Measurements from ENCODE around the gene PSMC3IP.
"Not testable (repeated sequence)": the region's sequence is repeated elsewhere in the genome, so short reads cannot be mapped to it uniquely, and the experiment has no call there.

The PSMC3IP gene

DNA sequence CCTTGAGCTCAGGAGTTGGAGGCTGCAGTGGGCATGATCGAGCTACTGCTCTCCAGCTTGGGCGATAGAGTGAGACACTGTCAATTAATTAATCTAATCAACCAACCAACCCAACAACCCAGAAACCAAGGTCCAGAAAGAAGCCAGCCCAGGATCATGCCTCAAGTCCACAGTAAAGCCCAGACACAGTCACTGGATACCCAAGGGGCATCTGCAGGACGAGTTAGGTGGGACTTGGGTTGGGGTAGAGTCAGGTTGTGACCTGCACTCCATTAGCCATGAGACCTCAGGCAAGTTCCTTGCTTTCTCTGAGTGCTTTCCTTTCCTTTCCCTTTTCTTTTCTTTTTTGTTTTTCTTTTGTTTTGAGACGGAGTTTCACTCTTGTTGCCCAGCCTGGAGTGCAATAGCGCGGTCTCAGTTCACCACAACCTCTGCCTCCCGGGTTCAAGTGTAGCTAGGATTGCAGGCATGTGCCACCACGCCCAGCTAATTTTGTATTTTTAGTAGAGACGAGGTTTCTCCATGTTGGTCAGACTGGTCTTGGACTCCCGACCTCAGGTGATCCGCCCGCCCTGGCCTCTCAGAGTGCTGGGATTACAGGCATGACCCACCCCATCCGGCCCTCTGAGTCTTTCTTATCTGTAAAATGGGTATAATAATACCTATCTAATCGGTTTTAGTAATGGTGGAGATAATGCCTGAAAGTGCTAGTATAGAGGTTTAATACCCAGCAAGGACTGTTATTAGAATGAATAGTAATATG lies 28.4 kb downstream of the PSMC3IP start:
- no peak for DNase-seq (ENCODE audit: low spot score)
- TF ChIP-seq, protein P1, sequence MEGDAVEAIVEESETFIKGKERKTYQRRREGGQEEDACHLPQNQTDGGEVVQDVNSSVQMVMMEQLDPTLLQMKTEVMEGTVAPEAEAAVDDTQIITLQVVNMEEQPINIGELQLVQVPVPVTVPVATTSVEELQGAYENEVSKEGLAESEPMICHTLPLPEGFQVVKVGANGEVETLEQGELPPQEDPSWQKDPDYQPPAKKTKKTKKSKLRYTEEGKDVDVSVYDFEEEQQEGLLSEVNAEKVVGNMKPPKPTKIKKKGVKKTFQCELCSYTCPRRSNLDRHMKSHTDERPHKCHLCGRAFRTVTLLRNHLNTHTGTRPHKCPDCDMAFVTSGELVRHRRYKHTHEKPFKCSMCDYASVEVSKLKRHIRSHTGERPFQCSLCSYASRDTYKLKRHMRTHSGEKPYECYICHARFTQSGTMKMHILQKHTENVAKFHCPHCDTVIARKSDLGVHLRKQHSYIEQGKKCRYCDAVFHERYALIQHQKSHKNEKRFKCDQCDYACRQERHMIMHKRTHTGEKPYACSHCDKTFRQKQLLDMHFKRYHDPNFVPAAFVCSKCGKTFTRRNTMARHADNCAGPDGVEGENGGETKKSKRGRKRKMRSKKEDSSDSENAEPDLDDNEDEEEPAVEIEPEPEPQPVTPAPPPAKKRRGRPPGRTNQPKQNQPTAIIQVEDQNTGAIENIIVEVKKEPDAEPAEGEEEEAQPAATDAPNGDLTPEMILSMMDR (IDR thresholded peaks at IDR 0.05), result no peak
- Histone ChIP-seq H3K4me3 (no peak overlapping the region), H3K27ac (no peak overlapping the region)

DNA sequence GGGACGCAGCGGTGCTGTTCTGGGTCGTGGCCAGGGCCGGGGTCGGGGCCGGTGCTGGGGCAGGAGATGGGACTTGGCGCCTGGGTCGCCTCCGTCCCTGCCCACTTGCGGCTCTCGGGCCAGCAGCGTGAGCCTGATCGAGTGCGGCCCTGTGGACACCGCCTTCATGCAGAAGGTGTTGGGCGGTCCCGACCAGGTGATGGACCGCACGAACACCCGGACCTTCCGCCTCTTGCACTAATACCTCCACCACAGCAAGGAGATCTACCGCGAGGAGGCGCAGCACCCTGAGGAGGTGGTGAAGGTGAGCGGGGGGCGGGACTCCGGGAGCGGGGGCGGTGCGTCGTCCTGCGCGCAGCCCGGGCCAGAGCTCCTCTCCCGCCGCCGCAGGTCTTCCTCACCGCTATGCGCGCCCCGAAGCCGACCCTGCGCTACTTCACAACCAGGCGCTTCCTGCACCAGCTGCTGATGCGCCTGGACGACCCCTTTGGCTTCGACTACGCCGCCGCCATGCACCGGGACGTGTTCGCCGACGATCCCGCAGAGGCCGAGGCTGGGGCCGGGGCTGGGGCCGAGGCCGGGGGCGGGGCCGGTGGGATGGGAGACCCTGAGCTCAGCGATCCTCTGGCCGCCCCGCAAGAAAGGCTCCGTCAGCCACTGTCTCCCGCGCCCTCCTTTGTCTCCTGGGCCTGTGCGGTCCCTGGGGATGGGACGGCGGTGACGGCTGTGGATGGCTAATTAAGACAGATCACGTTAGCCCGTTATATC lies 29.3 kb downstream of the PSMC3IP start:
- Histone ChIP-seq H3K4me3 (peak overlapping the region; percentile 28), H3K27ac (no peak overlapping the region)
- TF ChIP-seq, protein P1 (IDR thresholded peaks at IDR 0.05), result no peak
- no peak for DNase-seq (ENCODE audit: low spot score)

DNA sequence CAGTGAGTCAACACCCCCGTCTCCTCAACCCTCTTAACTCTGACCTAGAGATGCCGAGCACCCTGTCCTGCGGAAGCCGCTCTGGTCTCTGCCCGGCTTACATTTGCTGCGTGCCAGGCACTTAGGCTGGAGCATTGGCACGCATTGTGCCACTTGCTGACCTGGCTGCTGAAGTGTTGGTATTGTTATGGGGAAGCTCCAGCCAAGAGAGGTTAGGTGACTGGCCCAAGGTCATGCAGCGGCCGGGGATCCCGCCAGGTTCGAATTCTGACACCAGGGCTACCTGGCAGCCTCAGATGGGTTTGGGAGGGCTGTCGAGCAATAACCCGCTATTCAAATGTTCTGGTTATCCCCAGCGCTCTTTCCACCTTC lies 29.8 kb downstream of the PSMC3IP start:
- DNase-seq (ENCODE audit: low spot score), result no peak
- no peak overlapping the region for H3K27ac ChIP-seq
- TF ChIP-seq, protein P1 (IDR thresholded peaks at IDR 0.05), result no peak
- H3K4me3 ChIP-seq, result no peak overlapping the region

DNA sequence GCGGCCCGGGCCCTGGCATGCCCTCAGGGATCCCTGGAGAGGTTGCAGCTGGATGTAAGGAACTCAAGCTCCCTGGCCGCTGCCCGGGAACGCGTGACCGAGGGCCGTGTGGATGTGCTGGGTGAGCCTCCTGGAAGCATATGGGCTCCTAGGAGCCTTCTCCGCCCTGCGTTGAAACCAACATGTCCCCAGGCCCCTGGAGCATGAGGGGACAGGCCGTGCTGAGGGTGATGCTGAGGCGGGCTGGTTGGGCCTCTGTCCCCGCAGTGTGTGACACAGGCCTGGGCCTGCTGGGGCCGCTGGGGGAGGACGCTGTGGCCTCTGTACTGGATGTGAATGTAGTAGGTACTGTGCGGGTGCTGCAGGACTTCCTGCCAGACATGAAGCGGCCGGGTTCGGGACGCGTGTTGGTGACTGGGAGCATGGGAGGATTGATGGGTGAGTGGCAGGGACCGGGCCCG lies 30.5 kb downstream of the PSMC3IP start:
- no peak for DNase-seq (ENCODE audit: low spot score)
- Histone ChIP-seq H3K4me3 (no peak overlapping the region), H3K27ac (no peak overlapping the region)
- TF ChIP-seq, protein P1 (IDR thresholded peaks at IDR 0.05), result no peak

DNA sequence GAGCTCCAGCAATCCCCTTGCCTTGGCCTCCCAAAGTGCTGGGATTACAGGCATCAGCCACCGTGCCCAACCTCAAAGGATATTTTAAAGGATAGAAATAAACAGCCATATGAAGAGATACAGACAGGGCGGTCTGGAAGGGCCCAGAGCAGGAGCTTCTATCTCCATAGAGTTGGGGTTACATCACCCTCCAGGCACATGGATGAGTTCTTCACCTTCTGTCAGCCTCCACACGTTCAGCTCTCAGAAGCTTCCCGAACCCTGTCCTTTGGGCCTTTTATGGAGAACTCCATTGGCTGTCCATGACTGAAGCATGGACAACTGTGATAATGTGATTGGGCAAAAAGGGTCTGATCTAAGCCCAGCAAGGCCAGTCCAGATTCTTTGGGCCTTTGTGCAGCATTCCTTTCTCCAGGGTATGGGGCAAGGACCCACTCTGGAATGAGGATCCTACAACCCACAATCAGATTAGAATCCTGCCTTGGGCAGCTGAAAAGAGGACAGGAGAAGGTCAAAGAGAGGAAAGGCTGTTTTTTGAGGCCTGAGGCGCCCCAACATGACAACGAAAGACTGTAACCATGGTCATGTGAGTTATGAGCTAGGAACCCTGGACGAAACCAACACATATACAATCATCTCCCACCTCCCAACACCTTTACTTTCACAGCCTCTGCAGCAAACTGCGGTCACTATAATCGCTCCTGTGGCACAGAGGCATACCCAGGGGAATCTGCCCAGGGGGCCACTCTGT lies 31.6 kb downstream of the PSMC3IP start:
- H3K27ac ChIP-seq; H3K4me3 ChIP-seq; DNase-seq (ENCODE audit: low spot score): not testable (repeated sequence)

DNA sequence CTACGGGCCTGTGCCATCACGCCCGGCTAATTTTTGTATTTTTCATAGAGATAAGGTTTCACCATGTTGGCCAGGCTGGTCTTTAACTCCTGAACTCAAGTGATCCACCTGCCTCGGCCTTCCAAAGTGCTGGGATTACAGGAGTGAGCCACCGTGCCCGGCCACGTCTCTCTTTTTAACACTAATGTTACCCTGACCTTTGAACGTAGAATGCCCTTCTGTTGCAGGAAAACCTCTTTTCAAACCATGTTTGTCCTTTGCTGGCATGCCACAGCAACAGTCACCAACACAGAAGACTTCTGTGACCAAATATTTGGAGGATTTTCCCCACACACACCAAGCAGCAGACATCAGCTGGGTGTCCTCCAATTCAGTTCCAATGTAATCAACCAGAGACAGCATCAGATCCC lies 32.6 kb downstream of the PSMC3IP start:
- H3K27ac ChIP-seq, result no peak overlapping the region
- no peak overlapping the region for H3K4me3 ChIP-seq
- TF ChIP-seq, protein P1 (IDR thresholded peaks at IDR 0.05), result no peak
- no peak for DNase-seq (ENCODE audit: low spot score)

All from coronary artery (tissue), 2 donors.